Measurements from ENCODE around the gene NSUN2.
"Not testable (repeated sequence)": the region's sequence is repeated elsewhere in the genome, so short reads cannot be mapped to it uniquely, and the experiment has no call there.

The NSUN2 gene

DNA sequence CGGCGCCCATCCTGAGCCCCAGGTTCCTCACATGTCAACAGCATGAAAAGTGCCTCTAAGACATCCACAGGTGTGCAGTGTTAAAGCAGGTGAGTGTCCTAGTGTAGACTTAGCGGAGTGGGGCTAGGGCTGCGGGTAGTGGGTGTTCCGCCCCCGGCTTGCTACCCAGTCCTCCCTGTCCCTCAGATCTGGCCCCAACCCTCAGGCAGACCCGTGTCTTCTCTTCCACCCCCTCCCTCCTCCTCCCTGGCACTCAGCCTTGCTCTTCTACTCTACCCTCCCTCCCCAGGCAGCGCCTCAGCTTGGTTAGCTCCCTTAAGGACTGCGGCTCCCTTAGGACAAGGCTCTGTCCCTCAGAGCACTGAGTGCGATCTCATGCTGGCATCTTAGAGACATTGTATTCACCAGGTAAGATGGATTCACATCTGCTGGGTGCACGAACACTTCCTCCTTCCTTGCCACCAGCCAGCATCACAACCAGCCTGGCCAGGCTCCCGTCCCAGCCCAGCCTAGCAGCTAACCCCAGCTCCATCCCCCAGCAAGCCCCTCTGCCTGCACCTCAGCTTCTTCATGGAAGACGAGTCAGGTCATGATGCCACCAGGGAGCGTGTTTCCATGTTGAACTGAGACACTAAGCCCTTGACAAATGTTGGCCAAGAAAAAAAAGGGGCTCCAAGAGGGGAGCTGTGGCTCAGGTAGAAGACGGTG, 46.8 kb downstream of the NSUN2 start:
- FAIRE-seq (no peak), DNase-seq (ENCODE audit: extremely low spot score, insufficient read length, low read depth) (no peak)

DNA sequence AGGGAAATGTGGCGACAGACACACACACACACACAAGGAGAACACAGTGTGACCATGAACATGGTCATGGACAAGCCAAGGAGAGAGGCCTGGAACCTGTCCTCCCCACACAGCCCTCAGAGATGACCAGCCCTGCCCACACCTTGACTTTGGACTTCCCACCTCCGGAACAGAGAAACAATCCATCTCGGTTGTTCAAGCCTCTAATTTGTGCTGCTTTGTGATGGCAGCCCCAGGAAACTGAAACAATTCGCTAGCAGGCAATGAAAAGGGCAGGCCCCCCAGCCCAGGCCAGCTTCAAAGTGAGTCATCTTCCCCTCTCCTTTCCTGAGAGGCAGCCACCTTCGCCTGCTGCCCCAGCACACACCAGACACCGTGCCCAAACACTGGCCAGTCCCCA, 47.7 kb downstream of the NSUN2 start:
- no peak for DNase-seq (ENCODE audit: extremely low spot score, insufficient read length, low read depth)
- no peak for FAIRE-seq

DNA sequence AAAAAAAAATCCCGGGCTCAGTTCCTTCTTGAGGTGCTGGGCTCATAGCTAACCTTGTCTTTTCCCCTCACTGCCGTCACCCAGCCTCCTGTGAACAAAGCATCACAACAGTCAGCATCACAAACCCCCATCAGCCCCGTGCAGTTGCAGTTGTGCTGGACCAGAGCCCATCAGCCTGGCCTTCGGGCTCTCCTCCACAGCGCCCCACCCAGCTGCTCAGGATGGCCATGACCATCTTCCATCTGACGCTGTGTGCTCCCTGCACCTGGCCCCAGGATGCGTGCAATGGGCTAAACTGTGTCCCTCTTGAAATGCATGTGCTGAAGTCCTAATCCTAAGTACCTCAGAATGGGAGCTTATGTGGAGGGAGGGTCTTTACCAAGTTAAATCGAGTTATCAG, 48.1 kb downstream of the NSUN2 start:
- no peak for FAIRE-seq

DNA sequence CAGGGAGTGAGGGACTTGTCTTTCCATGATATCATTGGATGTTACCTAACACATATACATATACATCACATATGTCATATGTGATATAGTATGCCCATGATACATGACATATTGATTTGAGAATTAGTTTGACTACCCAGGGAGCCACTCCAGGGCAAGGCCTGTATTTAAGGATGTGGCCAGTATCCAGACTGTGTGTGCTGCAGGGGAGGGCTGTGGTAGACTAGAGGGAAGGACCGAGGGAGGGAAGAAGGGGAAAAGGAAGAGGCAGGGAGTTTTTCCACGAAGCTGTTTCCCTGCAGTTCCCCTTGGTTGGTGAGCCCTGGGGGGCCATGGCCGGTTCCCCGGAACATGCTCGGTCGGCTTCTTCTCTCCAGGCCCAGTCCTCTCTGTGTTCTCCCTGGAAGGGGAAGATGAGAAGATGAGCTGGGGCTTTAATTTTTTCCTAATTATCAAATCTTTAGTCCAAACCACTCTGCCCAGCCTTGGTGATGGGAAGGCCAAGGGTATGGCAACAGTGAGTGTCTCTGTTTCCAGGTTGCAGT, 48.7 kb downstream of the NSUN2 start:
- no peak for DNase-seq (ENCODE audit: extremely low spot score, insufficient read length, low read depth)
- no peak for FAIRE-seq

More for the DNA sequence above, 48.1 kb downstream of the NSUN2 start:
- no peak for DNase-seq (ENCODE audit: extremely low spot score, insufficient read length, low read depth)

DNA sequence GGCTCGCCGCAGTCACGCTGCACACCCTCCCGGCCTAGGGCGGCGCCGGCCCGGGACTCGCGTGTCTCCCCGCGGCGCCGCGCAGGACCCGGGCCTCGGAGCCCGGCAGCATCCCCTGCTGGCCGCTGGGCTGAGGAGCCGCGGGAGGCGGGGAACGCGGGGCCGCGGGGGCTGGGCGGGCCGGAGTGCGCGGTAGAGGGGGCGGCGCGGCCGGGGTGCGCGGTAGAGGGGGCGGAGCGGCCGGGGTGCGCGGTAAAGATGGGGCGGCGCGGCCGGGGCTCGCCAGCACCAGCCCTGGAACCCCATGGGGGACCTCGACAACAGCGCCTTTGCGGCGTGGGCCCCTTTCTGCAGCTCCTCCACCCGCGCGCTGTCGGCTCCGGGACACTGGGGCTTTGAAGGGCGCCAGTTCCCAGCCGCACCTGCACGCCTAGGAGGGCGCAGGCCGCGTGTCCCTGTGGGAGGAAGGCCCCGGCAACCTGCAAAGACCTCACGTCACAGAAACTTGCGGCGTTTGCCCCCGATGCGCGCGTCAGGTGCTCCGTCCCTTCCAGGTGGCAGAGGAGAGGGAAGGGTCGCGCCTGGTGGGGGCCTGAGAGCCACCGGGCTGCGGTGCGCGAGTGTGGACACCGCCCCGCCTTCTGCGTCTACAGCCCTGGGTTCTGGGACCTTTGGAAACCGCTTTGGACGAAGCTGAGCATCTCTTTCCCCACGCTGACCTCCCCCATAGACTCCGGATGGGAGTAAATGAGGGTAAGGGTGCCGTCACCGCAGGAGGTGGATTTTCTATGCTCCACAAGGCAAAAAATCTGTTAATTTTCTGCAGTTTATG, 49.6 kb downstream of the NSUN2 start:
- DNase-seq (ENCODE audit: extremely low spot score, insufficient read length, low read depth) (no peak), FAIRE-seq (no peak)

DNA sequence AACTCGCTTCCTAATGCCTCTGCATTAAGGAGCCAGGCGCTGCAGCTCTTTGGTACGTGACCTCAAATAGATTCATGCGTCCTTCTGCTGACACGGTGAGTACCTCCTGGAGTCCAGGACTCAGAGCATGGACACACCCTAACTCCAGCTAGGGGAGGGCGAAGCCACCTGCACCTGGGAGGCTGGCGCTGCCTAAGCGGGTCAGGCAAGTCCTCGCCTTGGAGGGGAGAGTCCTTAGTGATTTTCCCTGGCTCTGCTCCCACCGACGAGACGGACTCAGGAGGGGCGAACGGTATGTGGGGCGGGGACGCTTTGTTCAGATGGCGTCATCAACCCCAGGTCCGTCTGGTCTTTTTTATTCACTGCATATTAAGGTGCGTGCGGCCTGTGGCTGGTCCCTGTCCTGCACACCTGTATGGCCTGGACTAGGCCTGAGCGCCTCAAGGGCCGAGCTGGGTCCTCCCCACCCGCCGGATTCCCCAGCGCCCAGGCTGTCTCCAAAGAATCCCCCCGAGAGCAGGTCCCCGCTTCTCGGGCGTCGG, 50.3 kb downstream of the NSUN2 start:
- FAIRE-seq (no peak), DNase-seq (ENCODE audit: extremely low spot score, insufficient read length, low read depth) (no peak)

DNA sequence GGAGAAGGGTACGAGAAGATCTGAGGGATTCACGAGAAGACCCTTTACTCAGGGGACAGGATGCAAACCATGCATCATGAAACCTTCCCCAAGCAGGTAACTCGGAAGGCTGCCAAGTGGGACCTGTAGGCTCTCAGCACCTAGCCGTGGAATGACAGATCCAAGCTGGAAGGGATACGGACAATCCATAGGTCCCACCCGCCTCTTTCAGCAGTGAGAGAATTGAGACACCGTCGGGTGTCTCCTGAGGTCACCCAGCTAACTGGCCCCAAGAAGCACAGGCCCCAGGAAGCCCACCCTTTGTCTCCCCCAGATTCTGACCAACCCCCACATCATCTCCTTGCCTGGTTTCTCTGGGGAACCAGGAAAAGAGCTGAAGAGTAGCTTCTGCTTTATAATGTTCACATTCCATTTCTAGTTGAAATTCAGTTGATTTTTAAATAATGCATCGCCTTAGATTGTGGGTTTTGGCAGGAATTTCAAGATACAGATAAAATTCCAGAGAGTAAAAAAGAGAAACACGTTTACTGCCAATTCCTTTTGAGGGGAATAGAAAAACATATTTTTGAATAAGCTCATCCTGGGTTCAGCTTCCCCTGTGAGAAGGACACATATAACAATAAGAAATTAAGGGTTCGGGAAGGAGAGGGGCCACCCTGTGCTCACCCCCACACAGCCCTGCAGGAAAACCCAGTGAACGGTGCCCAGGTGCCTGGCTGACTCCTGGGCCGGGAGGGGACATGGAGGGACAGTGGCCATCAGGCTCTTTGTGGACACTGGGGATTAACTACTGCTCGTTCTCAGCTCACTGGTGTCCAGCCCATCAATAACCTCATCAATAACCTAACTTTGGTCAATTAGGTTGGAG, 51.1 kb downstream of the NSUN2 start:
- no peak for DNase-seq (ENCODE audit: extremely low spot score, insufficient read length, low read depth)
- no peak for FAIRE-seq

DNA sequence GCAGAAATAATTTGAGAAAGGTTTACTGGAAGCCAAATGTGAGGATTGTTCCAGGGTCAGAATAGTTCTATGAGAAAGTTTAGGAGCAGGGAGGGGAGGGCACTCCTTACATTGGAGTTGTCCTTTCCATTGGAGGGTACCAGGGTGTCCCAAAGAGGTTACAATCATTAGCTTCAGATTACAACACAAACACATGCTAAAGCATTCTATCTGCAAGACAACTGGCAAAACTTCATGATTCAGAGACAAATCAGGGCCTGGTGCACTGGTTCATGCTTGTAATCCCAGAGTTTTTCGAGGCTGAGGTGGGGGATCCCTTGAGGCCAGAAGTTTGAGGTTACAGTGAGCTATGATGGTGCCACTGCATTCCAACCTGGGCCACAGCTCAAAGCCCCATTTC, 51.8 kb downstream of the NSUN2 start:
- DNase-seq (ENCODE audit: extremely low spot score, insufficient read length, low read depth), result no peak
- no peak for FAIRE-seq

DNA sequence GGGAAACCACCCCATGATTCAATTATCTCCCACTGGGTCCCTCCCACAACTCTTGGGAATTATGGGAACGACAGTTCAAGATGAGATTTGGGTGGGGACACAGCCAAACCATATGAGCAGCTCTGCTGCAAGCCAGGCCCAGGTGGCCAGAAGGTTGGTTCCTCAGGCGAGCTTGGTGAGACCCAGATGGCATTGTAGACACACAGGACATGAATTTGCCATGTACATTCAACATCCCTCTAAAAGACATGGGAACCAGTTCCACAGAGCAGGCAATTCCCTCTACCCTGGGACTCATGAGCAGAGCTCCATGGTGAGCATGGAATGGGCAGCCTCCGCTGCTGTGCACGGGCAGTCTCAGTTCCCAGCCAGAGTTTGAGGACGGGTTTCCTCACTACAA, 53.3 kb downstream of the NSUN2 start:
- FAIRE-seq, result no peak
- no peak for DNase-seq (ENCODE audit: extremely low spot score, insufficient read length, low read depth)

DNA sequence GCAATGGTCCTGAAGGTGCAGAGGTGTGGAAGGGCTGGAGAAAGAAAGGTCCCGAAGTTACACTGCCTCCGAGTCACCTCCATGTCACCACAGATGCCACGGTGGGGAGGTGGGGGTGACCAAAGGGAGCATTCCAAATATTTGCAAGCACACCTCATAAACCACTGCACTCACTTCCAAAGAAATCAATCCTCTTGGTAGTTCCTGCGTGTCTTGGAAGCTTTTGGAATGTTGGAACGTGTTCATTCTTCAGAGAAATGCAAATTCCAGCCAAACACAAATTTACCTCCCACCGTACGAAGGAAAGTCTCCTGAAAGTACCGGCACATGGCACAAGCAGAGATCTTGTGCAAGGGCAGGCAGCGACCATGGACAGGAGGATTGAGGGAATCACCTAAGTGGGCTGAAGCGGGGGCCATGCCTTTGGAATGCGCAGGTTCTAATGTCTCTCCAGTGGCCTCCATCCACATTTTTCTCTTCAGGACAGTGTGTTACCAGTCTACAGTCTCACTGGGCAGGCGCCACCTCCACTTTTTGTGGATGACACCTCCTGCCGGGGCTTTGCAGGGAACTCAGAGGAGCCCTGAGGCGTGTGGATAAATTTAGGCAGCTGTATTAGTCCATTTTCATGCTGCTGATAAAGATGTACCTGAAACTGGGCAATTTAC, 54.0 kb downstream of the NSUN2 start:
- no peak for DNase-seq (ENCODE audit: extremely low spot score, insufficient read length, low read depth)
- no peak for FAIRE-seq

DNA sequence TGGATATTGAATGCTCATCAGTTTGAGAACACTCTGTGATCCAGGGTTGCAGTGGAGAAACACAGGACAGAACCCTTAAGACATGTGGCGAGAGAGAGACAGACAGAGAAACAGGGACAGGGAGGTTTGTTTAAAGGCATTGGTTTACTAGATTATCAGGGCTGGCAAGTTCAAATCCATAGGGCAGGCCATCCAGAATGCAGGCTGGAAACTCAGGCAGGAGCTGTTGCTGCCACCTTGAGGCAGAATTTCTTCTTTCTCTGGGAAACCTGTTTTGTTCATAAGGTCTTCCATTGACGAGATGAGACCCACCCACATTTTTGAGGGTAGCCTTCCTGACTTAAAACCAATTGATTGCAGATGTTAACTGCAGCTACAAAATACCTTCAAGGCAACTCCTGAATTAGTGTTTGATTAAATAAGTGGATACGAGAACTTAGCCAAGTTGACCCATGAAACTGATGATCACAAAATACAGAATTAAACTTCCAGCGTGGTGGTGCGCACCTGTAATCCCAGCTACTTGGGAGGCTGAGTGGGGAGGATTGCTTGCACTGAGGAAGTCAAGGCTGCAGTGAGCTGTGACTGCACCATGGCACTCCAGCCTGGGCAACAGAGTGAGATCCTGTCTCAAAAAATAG, 55.9 kb downstream of the NSUN2 start:
- DNase-seq (ENCODE audit: extremely low spot score, insufficient read length, low read depth) (no peak), FAIRE-seq (no peak)

DNA sequence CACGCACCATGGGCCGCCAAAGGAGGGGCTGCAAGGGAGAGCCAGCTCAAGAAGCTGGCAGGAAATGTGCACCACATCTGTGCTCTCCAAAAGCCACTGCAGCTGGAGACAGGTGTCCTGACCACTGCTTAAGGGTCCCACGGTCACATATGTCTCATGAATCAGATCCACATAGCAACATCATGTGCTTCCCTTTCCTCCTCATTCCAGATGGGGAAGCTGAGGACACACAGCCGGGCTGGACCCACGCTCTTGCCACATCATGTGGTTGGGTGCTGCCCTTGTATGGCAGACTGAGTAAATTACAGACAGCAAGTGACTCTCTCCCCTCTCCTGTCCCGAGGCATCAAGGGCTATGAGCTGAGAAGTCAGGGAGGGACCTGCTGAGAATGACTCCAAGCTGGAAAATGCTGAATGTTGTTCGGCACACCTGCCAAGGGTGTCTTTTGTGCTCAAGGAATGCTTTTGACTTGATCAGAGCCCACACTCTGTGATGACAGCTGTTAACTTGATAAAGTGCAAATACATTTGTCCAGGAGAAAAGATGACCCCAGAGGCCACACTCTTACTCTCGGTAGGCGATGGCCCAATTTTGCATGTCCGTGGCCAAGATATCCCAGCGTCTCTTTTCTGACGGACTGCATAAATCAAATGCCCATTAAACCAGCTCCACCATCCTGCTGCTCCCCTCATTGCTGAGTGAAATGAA, 58.2 kb downstream of the NSUN2 start:
- no peak for DNase-seq (ENCODE audit: extremely low spot score, insufficient read length, low read depth)

DNA sequence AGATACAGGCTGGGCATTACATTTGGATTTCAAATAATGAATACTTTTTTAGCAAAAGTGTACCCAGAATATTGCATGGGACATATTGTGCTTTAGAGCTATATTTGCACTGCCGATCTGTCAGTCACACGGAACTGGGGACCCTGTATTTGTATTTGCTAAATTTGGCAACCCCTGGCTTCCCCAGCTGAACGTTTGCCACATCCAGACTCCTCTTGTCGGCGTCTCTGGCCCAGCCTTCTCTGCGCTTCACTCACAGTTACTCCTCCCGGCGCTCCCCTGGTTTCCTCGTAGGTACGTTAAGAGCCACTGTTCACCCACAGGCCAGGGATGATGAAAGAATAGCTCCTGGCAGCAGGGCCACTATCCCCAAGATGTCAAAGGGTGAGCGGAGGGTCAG, 58.7 kb downstream of the NSUN2 start:
- no peak for FAIRE-seq

More for the DNA sequence above, 58.2 kb downstream of the NSUN2 start:
- no peak for FAIRE-seq

DNA sequence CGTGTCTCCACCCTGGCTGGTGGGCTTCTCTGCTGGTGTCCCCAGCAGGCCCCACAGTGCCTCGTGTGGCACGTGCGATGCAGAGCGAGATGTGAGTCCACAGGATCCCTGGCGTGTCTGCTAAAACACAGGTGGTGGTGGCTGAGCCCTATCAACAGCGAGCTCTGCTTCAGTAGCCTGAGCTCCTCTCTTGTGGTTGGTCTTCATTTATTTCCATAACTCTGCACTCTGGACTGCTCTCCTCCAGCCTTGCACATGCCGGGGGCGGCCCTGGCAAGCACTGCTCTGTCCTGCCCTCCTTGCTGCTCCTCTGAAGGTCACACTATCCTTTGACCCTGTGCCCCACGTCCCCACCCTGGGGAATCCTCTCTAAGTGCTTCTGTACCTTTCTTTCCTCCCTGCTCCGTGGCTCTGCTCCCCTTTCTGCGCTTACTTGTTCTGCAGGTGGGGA, 59.2 kb downstream of the NSUN2 start:
- DNase-seq (ENCODE audit: extremely low spot score, insufficient read length, low read depth) (no peak), FAIRE-seq (no peak)

More for the DNA sequence above, 58.7 kb downstream of the NSUN2 start:
- no peak for DNase-seq (ENCODE audit: extremely low spot score, insufficient read length, low read depth)

DNA sequence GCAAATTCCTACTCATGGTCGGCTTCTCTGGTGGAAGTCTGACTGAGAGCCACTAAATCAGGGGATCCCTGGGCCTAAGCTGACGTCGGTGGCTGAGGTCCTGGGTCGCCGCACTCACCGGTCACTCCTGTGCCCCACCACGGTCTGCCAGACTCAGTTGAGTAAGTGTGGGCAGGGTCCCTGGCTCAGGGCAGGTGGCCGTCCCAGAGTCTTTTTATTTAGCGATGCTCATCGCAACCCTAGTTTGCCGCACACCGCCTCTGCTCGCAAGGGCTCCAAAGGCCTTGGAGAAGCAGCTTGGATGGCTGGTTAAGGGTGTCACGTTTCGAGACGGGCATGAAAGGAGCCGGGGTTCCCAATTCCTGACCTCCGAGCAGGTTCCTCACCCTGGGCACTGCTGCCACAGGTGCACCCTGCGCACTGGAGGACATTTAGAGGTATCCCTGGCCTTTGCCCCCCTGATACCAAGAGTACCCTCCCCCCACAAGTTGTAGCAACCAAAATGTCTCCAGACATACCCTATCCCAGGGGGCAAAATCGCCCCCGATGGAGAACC, 59.9 kb downstream of the NSUN2 start:
- FAIRE-seq (no peak), DNase-seq (ENCODE audit: extremely low spot score, insufficient read length, low read depth) (no peak)

DNA sequence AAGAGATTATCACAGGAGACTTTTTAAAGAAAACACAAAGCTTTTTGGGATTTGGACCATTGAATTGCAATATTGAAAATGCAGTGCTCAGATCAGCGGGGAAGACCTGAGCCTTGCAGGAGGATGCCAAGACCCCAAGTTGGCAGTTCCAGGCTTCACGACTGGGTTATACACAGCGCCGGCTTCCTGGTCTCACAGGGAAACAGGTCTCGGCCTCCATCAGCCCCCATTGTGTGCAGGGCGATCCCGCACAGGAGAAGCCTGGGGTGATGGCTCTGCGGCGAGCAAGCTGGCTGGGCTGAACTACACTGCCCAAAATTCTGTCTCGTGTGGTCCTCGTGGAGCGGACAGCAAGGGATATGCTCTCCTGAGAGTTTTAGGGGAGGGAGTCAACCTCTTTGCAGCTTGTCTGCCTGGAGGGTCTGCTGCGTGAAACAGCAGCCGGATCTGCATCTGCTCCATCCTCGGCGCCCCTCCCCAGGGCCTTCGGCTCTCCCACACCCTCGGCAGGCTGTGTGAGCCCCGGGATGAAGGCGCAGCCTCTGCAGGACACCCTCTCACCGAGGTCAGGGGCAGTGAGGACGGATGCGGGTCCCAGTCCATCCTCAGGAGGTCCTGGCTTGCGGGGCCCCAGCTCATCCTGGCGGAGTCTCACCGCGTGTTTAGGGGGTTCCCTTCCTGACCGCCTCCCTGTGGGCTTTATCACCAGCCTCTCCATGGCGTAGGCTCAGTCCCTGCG, 60.6 kb downstream of the NSUN2 start:
- no peak for DNase-seq (ENCODE audit: extremely low spot score, insufficient read length, low read depth)
- FAIRE-seq, result no peak

DNA sequence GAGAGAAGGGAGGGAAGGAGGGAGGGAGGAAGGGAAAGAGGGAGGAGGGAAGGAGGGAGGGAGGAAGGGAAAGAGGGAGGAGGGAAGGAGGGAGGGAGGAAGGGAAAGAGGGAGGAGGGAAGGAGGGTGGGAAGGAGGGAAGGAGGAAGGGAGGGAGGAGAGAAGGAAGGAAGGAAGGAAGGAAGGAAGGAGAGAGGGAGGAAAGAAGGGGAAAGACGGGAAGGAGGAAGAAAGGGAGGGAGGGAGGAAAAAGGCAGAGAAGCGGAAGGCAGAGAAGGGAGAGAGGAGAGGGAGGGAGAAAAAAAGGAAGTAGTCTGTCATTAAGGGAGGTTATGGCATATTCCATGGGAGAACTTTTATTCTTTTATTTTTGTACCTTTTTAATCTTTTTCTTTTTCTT, 61.2 kb downstream of the NSUN2 start:
- DNase-seq (ENCODE audit: extremely low spot score, insufficient read length, low read depth); FAIRE-seq: not testable (repeated sequence)

Measured in GM18507 (cell line).